ENCODE results near the gene PAPOLA. TPM values are rescaled to one million over a fixed set of nuclear protein-coding genes. Genes with fewer than 3 reads are reported as not detected.

PAPOLA gene
- total RNA-seq, 4 donors from 2014 or later = 66.1 to 91.4 (median 76.0) TPM

DNA sequence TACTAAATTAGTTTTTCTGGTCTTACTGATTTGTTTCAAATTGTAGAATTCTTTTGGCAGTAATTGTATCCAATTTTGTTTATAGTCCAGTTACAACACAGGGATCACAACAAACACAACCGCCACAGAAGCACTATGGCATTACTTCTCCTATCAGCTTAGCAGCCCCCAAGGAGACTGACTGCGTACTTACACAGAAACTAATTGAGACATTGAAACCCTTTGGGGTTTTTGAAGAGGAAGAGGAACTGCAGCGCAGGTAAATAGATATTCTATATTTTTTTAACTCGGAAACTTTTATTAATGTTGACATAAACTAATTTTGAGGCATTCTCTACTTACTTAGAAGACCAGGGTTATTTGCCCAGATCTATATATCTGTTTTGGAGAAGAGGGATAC lies 17.8 kb downstream of the PAPOLA start:
- no peak overlapping the region for H3K4me3 ChIP-seq (ENCODE audit: low read depth, poor library complexity, severe bottlenecking)
- TF ChIP-seq POLR2A (IDR thresholded peaks at IDR 0.05) = no peak
- TF ChIP-seq, protein P1, sequence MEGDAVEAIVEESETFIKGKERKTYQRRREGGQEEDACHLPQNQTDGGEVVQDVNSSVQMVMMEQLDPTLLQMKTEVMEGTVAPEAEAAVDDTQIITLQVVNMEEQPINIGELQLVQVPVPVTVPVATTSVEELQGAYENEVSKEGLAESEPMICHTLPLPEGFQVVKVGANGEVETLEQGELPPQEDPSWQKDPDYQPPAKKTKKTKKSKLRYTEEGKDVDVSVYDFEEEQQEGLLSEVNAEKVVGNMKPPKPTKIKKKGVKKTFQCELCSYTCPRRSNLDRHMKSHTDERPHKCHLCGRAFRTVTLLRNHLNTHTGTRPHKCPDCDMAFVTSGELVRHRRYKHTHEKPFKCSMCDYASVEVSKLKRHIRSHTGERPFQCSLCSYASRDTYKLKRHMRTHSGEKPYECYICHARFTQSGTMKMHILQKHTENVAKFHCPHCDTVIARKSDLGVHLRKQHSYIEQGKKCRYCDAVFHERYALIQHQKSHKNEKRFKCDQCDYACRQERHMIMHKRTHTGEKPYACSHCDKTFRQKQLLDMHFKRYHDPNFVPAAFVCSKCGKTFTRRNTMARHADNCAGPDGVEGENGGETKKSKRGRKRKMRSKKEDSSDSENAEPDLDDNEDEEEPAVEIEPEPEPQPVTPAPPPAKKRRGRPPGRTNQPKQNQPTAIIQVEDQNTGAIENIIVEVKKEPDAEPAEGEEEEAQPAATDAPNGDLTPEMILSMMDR (IDR thresholded peaks at IDR 0.05) = no peak
- WGBS, 2 donors = 92 to 93% methylated on average over 4 of the region's 4 CpGs

DNA sequence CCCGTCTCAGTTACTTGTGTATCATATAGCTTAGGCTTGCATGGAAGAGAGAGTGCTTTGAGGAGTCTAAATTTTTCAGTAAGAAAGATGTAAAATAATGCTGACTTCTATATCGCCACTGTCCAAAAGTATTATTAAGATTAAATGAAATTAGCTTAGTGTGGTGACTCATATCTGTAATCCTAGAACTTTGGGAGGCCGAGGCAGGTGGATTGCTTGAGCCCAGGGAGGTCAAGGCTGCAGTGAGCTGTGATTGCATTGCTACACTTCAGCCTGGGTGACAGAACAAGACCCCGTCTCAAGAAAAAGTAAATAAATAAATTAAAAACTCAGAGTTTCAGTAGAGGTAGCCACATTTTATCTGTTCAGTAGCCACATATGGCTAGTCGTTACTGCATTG lies 23.3 kb downstream of the PAPOLA start:
- 93 to 95% methylated on average over 5 of the region's 5 CpGs for WGBS, 2 donors
- TF ChIP-seq POLR2A (IDR thresholded peaks at IDR 0.05) = no peak
- TF ChIP-seq, protein P1 (IDR thresholded peaks at IDR 0.05) = no peak
- no peak overlapping the region for H3K4me3 ChIP-seq (ENCODE audit: low read depth, poor library complexity, severe bottlenecking)
- intact Hi-C loops (cut with DNase I; ENCODE audit: low total_unique reads) = no loop called here
- DNase-seq (ENCODE audit: low spot score in 2 of 2) = no peak

More for the DNA sequence above, 17.8 kb downstream of the PAPOLA start:
- no peak for DNase-seq (ENCODE audit: low spot score in 2 of 2)
- intact Hi-C loops (cut with DNase I; ENCODE audit: low total_unique reads) = no loop called here

DNA sequence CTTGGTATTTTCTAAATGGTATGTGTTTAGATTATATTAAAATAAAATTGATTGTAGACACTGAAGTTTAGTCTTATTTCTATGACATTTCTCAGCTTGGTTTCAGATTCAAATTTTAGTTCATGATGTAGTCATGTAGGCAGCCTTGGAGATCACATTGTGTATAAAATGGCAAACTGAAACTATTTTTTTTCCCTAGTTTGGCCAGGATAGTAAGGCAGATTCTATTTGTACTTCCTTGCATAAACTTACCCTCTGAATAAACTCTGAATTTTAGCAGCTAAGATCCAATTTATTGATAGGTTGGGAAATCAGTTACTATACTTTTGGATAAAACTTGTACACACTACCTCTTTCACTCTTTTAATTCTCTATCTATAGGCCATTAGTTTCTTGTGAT lies 30.4 kb downstream of the PAPOLA start:
- TF ChIP-seq POLR2A (IDR thresholded peaks at IDR 0.05) = no peak
- TF ChIP-seq, protein P1 (IDR thresholded peaks at IDR 0.05) = no peak
- no peak for DNase-seq (ENCODE audit: low spot score in 2 of 2)
- no peak overlapping the region for H3K4me3 ChIP-seq (ENCODE audit: low read depth, poor library complexity, severe bottlenecking)
- intact Hi-C loops (cut with DNase I; ENCODE audit: low total_unique reads) = no loop called here

DNA sequence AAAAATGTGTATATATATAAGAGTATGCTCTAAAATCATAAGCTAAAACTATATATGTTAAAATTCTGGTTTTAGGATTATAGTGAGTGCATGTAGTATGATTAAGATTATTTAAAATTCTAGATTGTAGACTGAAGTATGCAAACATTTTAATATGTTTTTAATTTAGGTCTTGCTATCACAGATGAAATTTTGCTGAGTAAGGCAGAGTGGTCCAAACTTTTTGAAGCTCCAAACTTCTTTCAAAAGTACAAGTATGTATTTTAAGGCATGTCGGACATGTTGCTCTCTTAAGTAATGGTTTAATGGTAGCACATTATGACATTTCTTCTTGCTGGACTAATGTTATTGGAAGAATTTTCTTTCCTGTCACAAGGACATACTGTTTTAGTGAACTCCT lies 34.6 kb downstream of the PAPOLA start:
- no peak for TF ChIP-seq POLR2A (IDR thresholded peaks at IDR 0.05)
- TF ChIP-seq, protein P1 (IDR thresholded peaks at IDR 0.05) = no peak
- intact Hi-C loops (cut with DNase I; ENCODE audit: low total_unique reads) = no loop called here
- no peak overlapping the region for H3K4me3 ChIP-seq (ENCODE audit: low read depth, poor library complexity, severe bottlenecking)
- WGBS, 2 donors = 91 to 100% methylated on average over 1 of the region's 1 CpG
- no peak for DNase-seq (ENCODE audit: low spot score in 2 of 2)

DNA sequence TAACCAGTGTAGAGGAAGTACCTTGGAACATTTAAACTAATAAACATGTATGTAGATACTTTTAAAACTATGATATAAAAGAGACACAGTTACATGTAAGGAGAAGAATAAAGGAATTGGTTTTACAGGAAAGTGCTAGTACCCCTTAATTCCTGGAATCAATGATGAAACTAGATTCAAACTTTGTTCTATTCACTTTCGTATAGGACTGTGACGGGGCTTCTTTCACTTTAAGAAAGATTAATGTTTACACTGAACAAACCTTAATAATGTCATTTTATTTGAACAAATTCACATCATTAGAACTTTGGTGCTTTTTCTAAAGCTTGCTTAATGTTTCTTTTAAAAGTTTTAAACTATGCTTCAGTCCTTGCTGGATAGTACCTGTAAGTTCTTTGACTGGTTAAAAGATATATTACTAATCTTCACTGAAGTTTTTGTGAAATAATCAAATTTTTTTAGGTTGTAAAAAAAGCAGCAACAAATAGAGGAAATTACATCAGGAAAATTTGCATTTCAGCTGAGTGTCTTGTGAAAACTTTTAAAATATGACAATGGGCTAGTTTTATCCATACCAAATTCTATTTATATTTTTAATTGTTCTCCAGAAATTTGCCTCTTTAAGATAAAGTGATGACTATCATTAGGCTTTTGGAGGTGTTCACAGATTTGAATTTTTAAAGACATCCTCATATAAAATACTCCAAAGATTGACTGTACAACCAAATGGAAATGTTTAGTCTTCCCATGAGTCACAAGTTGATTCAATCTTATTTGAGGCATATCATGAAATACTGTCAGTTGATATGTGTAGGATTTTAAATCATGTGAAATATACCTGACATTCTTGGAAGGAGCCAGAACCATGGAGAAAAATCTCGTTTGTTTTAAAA lies 36.2 kb downstream of the PAPOLA start:
- no peak overlapping the region for H3K4me3 ChIP-seq (ENCODE audit: low read depth, poor library complexity, severe bottlenecking)
- DNase-seq (ENCODE audit: low spot score in 2 of 2) = no peak
- TF ChIP-seq, protein P1 (IDR thresholded peaks at IDR 0.05) = no peak
- no peak for TF ChIP-seq POLR2A (IDR thresholded peaks at IDR 0.05)
- intact Hi-C loops (cut with DNase I; ENCODE audit: low total_unique reads) = no loop called here
- WGBS, 2 donors = 84 to 94% methylated on average over 3 of the region's 3 CpGs

DNA sequence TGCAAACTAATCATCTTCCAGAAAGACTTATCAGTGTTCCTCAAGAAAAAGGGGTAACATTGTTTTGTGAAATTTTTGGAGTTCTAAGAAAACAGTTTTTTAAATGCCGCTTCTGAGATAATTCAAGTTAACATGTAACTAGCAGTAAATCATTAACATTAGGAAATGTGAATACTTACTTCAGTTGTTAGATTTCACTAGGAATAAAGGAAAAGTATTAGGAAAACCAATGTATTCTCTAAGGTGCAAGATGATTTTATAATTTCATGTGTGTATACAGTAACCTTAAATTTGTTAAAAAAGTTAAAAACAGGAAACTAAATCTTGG lies 36.8 kb downstream of the PAPOLA start:
- DNase-seq (ENCODE audit: low spot score in 2 of 2) = no peak
- TF ChIP-seq POLR2A (IDR thresholded peaks at IDR 0.05) = no peak
- TF ChIP-seq, protein P1 (IDR thresholded peaks at IDR 0.05) = no peak
- WGBS, 2 donors = 96 to 100% methylated on average over 1 of the region's 1 CpG

More for the DNA sequence above, 36.8 kb downstream of the PAPOLA start:
- H3K4me3 ChIP-seq (ENCODE audit: low read depth, poor library complexity, severe bottlenecking) = no peak overlapping the region
- intact Hi-C loops (cut with DNase I; ENCODE audit: low total_unique reads) = no loop called here
